ENCODE measurements around the gene ICAM5. TPM values are rescaled to one million over a fixed set of nuclear protein-coding genes. Genes with fewer than 3 reads are reported as not detected.
A peak's percentile ranks its signal among the peaks of the same experiment; 100 is the strongest.

The ICAM5 gene
- total and polyA plus RNA-seq, 9 of the 15 experiments (the other 6 are each of a cell fraction or from before 2014, with no cell fraction given): 0.10 to 114 (median 13.7) TPM

GRCh38 chr19:10251792-10252694 lies 37.7 kb upstream of the ICAM5 start, which contains the start of gene MRPL4 (continued):
- TF ChIP-seq ZNF174 (CRISPR knock-in tag; IDR thresholded peaks at IDR 0.05) (no peak), ZNF197 (CRISPR knock-in tag; IDR thresholded peaks at IDR 0.05; ENCODE audit: low read depth) (no peak), STAG1 (CRISPR knock-in tag; IDR thresholded peaks at IDR 0.05; ENCODE audit: borderline replicate concordance) (no peak), SRSF1 (IDR thresholded peaks at IDR 0.05; ENCODE audit: low read depth, low read length) (no peak), MEF2A (IDR thresholded peaks at IDR 0.05; ENCODE audit: control insufficient read depth, low read depth, low read length) (no peak), ETV5 (CRISPR knock-in tag; IDR thresholded peaks at IDR 0.05; ENCODE audit: low read depth) (peak; percentile 85; the same call in 1 of the 2 replicates)
- TF ChIP-seq, protein P1, sequence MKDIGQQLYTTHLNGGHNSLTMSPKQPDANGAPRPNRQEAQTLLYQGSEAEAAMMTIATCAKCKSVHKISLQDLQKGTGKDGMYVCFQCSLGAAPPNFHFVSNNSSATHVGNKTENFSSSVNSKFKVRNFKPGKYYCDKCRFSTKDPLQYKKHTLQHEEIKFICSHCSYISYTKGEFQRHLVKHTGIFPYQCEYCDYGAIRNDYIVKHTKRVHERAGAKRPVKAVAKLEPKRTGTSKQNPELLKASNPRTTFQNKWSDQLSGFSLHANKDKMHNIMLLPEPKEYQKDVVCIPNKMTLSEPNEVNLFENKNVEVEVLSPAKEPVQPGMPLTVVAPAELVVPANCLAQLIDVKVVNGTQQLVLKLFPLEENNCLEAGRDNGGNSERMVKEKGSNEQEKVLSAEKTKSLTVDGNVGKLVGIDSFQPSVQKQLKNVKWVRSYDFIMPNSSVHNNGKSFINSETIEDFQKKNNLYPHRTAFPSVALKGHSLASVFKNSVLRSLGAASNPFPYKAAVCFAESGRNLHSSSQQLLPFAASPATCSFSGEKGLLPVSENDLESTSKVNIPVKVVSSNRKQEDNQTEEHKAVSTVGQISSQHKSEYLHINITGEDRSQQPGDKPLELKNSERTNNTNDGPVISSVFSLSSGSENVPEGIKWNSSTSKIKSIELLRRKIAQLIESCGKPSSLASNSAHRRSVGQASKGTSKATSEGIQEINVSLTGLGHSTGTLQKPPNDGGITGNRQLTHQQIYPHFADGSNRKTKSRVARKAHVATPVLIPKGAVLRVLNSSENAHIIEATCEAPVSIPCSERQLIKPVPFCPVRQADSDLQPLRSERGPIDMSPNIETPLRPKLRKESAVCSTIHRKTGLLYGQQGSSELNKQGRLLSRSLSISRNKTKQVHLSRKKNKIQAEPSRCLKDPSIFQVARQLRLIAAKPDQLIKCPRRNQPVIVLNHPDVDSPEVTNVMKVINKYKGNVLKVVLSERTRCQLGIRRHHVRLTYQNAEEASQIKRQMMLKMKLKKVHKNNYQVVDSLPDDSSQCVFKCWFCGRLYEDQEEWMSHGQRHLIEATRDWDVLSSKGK (CRISPR knock-in tag; IDR thresholded peaks at IDR 0.05): no peak
- TF ChIP-seq, protein P2, sequence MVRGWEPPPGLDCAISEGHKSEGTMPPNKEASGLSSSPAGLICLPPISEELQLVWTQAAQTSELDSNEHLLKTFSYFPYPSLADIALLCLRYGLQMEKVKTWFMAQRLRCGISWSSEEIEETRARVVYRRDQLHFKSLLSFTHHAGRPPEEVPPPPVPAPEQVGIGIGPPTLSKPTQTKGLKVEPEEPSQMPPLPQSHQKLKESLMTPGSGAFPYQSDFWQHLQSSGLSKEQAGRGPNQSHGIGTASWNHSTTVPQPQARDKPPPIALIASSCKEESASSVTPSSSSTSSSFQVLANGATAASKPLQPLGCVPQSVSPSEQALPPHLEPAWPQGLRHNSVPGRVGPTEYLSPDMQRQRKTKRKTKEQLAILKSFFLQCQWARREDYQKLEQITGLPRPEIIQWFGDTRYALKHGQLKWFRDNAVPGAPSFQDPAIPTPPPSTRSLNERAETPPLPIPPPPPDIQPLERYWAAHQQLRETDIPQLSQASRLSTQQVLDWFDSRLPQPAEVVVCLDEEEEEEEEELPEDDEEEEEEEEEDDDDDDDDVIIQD (CRISPR knock-in tag; IDR thresholded peaks at IDR 0.05): no peak
- TF ChIP-seq, protein P3, sequence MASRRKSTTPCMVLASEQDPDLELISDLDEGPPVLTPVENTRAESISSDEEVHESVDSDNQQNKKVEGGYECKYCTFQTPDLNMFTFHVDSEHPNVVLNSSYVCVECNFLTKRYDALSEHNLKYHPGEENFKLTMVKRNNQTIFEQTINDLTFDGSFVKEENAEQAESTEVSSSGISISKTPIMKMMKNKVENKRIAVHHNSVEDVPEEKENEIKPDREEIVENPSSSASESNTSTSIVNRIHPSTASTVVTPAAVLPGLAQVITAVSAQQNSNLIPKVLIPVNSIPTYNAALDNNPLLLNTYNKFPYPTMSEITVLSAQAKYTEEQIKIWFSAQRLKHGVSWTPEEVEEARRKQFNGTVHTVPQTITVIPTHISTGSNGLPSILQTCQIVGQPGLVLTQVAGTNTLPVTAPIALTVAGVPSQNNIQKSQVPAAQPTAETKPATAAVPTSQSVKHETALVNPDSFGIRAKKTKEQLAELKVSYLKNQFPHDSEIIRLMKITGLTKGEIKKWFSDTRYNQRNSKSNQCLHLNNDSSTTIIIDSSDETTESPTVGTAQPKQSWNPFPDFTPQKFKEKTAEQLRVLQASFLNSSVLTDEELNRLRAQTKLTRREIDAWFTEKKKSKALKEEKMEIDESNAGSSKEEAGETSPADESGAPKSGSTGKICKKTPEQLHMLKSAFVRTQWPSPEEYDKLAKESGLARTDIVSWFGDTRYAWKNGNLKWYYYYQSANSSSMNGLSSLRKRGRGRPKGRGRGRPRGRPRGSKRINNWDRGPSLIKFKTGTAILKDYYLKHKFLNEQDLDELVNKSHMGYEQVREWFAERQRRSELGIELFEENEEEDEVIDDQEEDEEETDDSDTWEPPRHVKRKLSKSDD (conservative IDR thresholded peaks at IDR 0.05; ENCODE audit: low read length): no peak

Measured in K562 (cell line).